Adrenal gland (tissue), 12 donors: ENCODE data around the gene EPM2AIP1. TPM values are rescaled to one million over a fixed set of nuclear protein-coding genes. Genes with fewer than 3 reads are reported as not detected.
"Not testable (repeated sequence)": the region's sequence is repeated elsewhere in the genome, so short reads cannot be mapped to it uniquely, and the experiment has no call there.

Experiments used
- DNase-seq, 7 donors: peaks; one replicate each; pipeline ENCODE4 v3.0.0-alpha.2; 2019 to 2020
- H3K27ac ChIP-seq, 5 donors: fragments of 200-600 bp; sonication (generic) in 4 of 5; 1 replicate in 3 of 5; 2 replicates in 2 of 5; pipeline versions ENCODE4 v1.5.1 to v1.8.0; 2016 to 2020; ENCODE audit warnings: mild to moderate bottlenecking in 1 of 5
- H3K27me3 ChIP-seq: fragments of 200-600 bp; 2 replicates; pipeline ENCODE4 v1.8.0; 2021
- H3K36me3 ChIP-seq, 2 donors: fragments of 200-600 bp; replicated peaks in 1 of 2; 1 replicate in 1 of 2; 2 replicates in 1 of 2; pipeline versions ENCODE4 v1.5.1 to v1.8.0; 2018 to 2022
- H3K4me1 ChIP-seq, 2 donors: fragments of 200-600 bp; replicated peaks in 1 of 2; 1 replicate in 1 of 2; 2 replicates in 1 of 2; pipeline versions ENCODE4 v1.5.1 to v1.8.0; 2018 to 2021
- H3K4me3 ChIP-seq, 4 donors: fragments of 200-600 bp; sonication (generic) in 3 of 4; one replicate each; pipeline ENCODE4 v1.5.1; 2016 to 2018
- H3K9me3 ChIP-seq, 3 donors: fragments of 200-600 bp; sonication (generic) in 1 of 3; replicated peaks in 1 of 3; 1 replicate in 2 of 3; 2 replicates in 1 of 3; pipeline versions ENCODE4 v1.5.1 to v1.8.0; 2016 to 2021
- CTCF ChIP-seq, 6 experiments: fragments of 450-650 bp in 4 of 6; fragments of 200-600 bp in 2 of 6; sonication (generic) in 1 of 6; IDR thresholded peaks; 1 replicate in 5 of 6; 2 replicates in 1 of 6; pipeline versions ENCODE4 v1.5.1 to v1.8.0; 2016 to 2021; ENCODE audit warnings: antibody characterized with exemption in 6 of 6, mild to moderate bottlenecking in 2 of 6, moderate library complexity in 1 of 6
- POLR2A ChIP-seq, 2 donors: fragments of 450-650 bp; IDR thresholded peaks; one replicate each; pipeline ENCODE4 v1.6.1; 2017; ENCODE audit warnings: antibody characterized with exemption in 2 of 2, mild to moderate bottlenecking in 2 of 2, moderate library complexity in 1 of 2
- WGBS, 4 donors: extraction: QIAGEN DNeasy Blood & Tissue Kit in 2 of 4; methylation state at CpG; one replicate each; pipeline versions ENCODE4 v1.1.5 to v1.1.7; 2013 to 2017; 5-methylcytosine and 5-hydroxymethylcytosine counted together
- intact Hi-C, 2 donors: fragments of 100-400 bp; cut with DNase I; formaldehyde crosslinking; loops; one replicate each; pipeline versions ENCODE4 v1.14.1 to v1.15.0; 2022 to 2023
- polyA plus RNA-seq, 3 donors: library from polyadenylated mRNA; stranded (reverse); fragments of 200-250 nt in 2 of 3; fragments of 350-450 nt in 1 of 3; fragmentation: Illumina TruSeq in 1 of 3; extraction: RNeasy Lipid Tissue Mini Kit (QIAGEN cat#74804) in 1 of 3; gene quantifications; one replicate each; pipeline ENCODE4 v1.2.3, GENCODE V29; 2013 to 2014
- total RNA-seq, 9 donors: library from RNA; depleted of rRNA in 4 of 9; stranded (reverse); fragments of >200 nt in 4 of 9; fragments of 120-200 nt in 1 of 9; fragmentation: NEBNext Ultra II Directional in 1 of 9; extraction: Animal tissue kit (Norgen Biotek cat#: 25700) in 1 of 9; gene quantifications; one replicate each; pipeline versions ENCODE4 v1.1.0 to v1.2.4, GENCODE V29; 2013 to 2023
- donor health status: healthy with polysubstance abuse.
- donor health status: Bipolar disorder and iron deficiency.
- donor health status: DM: yes; HTN: yes; CAD: no.
- donor health status: DM: no; HTN: no; CAD: no.
- donor health status: DM: no; HTN: no; CAD: no.
- donor health status: DM: yes; HTN: yes; CAD: no.

The EPM2AIP1 gene
- total and polyA plus RNA-seq, 12 donors: 6.2 to 37.2 (median 17.2) TPM

- TF ChIP-seq POLR2A (IDR thresholded peaks at IDR 0.05): no peak
- Histone ChIP-seq H3K27me3 (no peaks in the 10 kb centered on the region), H3K4me1 (peaks cover 7% of the 10 kb centered on the region in 2 donors), H3K9me3 (no peaks in the 10 kb centered on the region), H3K27ac (no peak overlapping the region), H3K36me3 (no peaks in the 10 kb centered on the region), H3K4me3 (no peak overlapping the region)
- no peak for DNase-seq
- intact Hi-C loops: no loop called here
- 77 to 89% (median 88%) methylated on average over 3 of the region's 3 CpGs for WGBS, 4 donors
Observed at GRCh38 chr3:36965440-36965839, 27.5 kb downstream of the EPM2AIP1 start.

DNA sequence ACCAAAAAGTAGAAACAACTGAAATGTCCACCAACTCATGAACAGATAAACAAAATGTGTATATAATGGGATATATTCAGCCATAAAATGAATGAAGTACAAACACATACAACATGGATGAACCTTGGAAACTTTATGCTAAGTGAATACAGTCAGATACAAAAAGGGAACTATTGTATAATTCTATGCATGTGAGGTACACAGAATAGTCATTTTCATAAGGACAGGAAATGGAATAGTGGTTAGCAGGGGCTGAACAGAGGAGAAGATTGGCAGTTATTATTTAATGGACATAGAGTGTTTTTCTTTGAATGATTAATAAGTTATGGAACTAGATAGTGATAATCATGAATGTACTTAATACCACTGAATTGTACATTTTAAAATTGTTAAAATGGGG is 28.1 kb downstream of the EPM2AIP1 start:
- H3K9me3 ChIP-seq: no peaks in the 10 kb centered on the region
- no peak overlapping the region for H3K27ac ChIP-seq
- H3K27me3 ChIP-seq: no peaks in the 10 kb centered on the region
- no peaks in the 10 kb centered on the region for H3K36me3 ChIP-seq
- no peak for DNase-seq
- no peak overlapping the region for H3K4me3 ChIP-seq
- peaks cover 2 to 3% of the 10 kb centered on the region in 2 donors for H3K4me1 ChIP-seq
- TF ChIP-seq POLR2A (IDR thresholded peaks at IDR 0.05): no peak
- intact Hi-C loops: loop anchor here in 1 of 2 donors (5.0 kb wide), 1 partner anchor 238 kb away; no protein-coding TSS in a partner anchor

- intact Hi-C loops: loop anchor here in 1 of 2 donors (5.0 kb wide), 1 partner anchor 237 kb away; no protein-coding TSS in a partner anchor
- DNase-seq: no peak
- Histone ChIP-seq H3K27me3 (no peaks in the 10 kb centered on the region), H3K4me3 (no peak overlapping the region), H3K36me3 (no peaks in the 10 kb centered on the region), H3K4me1 (no peaks in the 10 kb centered on the region), H3K9me3 (no peaks in the 10 kb centered on the region), H3K27ac (no peak overlapping the region)
- TF ChIP-seq POLR2A (IDR thresholded peaks at IDR 0.05) (no peak), CTCF (IDR thresholded peaks at IDR 0.05) (no peak)
- WGBS, 4 donors: 88 to 95% (median 93%) methylated on average over 1 of the region's 1 CpG
Observed at GRCh38 chr3:36964331-36964730, 28.6 kb downstream of the EPM2AIP1 start.

DNA sequence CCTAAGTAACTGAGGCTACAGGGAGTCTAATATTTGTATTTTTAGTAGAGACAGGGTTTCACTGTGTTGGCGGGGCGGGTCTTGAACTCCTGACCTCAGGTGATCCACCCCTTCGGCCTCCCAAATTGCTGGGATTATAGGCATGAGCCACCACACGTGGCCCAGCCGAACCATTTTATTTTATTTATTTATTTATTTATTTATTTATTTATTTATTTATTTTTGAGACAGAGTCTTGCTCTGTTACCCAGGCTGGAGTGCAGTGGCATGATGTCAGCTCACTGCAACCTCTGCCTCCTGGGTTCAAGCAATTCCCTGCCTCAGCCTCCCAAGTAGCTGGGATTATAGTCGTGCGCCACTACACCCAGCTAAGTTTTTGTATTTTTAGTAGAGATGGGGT is 29.9 kb downstream of the EPM2AIP1 start:
- intact Hi-C loops: loop anchor here in 1 of 2 donors (5.0 kb wide), 1 partner anchor 236 kb away; no protein-coding TSS in a partner anchor
- 91 to 96% (median 94%) methylated on average over 7 of the region's 7 CpGs for whole genome bisulfite sequencing, 4 donors
- H3K9me3 ChIP-seq: not testable (repeated sequence)

GRCh38 chr3:36960502-36960901 is 32.4 kb downstream of the EPM2AIP1 start:
- intact Hi-C loops: loop anchor here in 1 of 2 donors (5.0 kb wide), 1 partner anchor 233 kb away; no protein-coding TSS in a partner anchor
- WGBS, 4 donors: 74 to 87% (median 83%) methylated on average over 4 of the region's 4 CpGs

More for the DNA sequence above, 29.9 kb downstream of the EPM2AIP1 start:
- not testable (repeated sequence) for H3K36me3 ChIP-seq, H3K4me3 ChIP-seq, DNase-seq, H3K27ac ChIP-seq, H3K4me1 ChIP-seq, H3K27me3 ChIP-seq

More at GRCh38 chr3:36960502-36960901, 32.4 kb downstream of the EPM2AIP1 start:
- H3K27me3 ChIP-seq: no peaks in the 10 kb centered on the region
- TF ChIP-seq POLR2A (IDR thresholded peaks at IDR 0.05) (no peak), CTCF (IDR thresholded peaks at IDR 0.05) (no peak)
- H3K36me3 ChIP-seq: no peaks in the 10 kb centered on the region
- no peak for DNase-seq
- no peak overlapping the region for H3K27ac ChIP-seq
- no peaks in the 10 kb centered on the region for H3K4me1 ChIP-seq
- no peak overlapping the region for H3K4me3 ChIP-seq
- no peaks in the 10 kb centered on the region for H3K9me3 ChIP-seq
